ENCODE results near the gene SMIM3. TPM values are rescaled to one million over a fixed set of nuclear protein-coding genes. Genes with fewer than 3 reads are reported as not detected.

The SMIM3 gene
- total and polyA plus RNA-seq, 12 donors = 12.3 to 57.4 (median 27.6) TPM

DNA sequence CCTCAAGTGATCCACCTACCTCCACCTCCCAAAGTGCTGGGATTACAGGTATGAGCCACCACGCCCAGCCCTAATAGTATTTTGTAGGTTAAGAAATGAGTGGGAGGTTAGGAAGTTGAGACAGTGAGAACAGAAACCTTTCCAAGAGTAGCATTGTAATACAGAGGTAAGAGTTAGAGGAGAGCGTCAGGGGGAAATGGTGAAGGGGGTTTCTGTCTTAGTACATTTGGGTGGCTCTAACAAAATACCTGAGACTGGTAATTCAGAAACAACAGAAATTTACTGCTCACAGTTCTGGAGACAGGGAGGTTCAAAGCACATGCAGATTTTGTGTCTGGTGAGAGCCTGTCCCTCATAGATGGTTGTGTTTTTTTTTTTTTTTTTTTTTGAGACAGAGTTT is 18.8 kb downstream of the SMIM3 start:
- intact Hi-C loops (cut with DNase I) = no loop called here
- H3K36me3 ChIP-seq (replicated peaks in 1 of 2) = peaks cover 0 to 26% of the 10 kb centered on the region in 2 donors

DNA sequence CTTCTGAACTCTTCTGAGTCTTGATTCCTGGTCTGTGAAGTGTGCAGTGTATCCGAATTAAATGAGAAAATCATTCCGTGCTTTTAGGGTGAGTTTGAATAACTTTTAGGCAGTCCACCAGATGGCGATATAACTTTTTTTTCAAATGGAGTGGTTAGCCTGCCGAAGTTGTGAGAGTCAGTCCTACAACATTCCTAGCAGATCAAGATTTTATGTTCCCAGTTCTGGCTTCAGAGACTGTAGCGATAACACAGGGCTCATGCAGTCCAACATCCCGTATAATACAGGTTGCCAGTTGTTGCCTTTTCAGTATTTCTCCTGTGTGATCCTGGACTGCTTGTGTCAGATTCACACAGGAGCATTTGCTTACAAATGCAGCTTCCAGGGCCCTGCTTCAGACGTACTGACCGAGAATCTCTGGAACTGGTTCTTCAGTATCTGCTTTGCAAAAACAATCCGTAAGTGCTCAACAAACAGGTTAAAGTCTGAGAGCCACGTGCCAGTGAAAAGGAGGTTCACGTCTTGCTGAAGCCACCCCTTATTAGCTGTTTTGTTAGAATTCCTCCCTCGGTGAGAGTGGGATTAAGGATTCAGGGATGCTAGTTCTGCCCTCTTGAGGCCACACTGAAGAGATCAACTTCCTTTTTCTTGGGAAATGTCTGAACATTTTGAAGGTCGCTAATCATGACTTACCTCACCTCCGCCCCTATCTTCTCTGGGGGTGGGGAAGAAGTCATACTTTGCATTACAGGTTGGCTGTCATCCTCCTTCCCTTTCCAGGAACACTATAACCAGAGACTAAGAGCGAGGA is 22.8 kb downstream of the SMIM3 start:
- intact Hi-C loops (cut with DNase I) = loop anchor here in 1 of 2 donors (2.0 kb wide), 1 partner anchor 45 kb away; the partner anchor contains the start of gene IRGM
- peak overlapping the region in 4 of 5 donors; percentile 25 to 88 (median 54) for H3K27ac ChIP-seq

More for the DNA sequence above, 18.8 kb downstream of the SMIM3 start:
- Histone ChIP-seq H3K27me3 (no peaks in the 10 kb centered on the region), H3K4me3 (no peak overlapping the region), H3K27ac (no peak overlapping the region), H3K9me3 (replicated peaks in 1 of 3) (no peaks in the 10 kb centered on the region), H3K4me1 (replicated peaks in 1 of 2) (no peaks in the 10 kb centered on the region)
- no peak for TF ChIP-seq POLR2A (IDR thresholded peaks at IDR 0.05)
- TF ChIP-seq, protein P1, sequence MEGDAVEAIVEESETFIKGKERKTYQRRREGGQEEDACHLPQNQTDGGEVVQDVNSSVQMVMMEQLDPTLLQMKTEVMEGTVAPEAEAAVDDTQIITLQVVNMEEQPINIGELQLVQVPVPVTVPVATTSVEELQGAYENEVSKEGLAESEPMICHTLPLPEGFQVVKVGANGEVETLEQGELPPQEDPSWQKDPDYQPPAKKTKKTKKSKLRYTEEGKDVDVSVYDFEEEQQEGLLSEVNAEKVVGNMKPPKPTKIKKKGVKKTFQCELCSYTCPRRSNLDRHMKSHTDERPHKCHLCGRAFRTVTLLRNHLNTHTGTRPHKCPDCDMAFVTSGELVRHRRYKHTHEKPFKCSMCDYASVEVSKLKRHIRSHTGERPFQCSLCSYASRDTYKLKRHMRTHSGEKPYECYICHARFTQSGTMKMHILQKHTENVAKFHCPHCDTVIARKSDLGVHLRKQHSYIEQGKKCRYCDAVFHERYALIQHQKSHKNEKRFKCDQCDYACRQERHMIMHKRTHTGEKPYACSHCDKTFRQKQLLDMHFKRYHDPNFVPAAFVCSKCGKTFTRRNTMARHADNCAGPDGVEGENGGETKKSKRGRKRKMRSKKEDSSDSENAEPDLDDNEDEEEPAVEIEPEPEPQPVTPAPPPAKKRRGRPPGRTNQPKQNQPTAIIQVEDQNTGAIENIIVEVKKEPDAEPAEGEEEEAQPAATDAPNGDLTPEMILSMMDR (IDR thresholded peaks at IDR 0.05) = no peak
- no peak for DNase-seq
- WGBS, 4 donors = 92 to 99% (median 97%) methylated on average over 2 of the region's 2 CpGs

DNA sequence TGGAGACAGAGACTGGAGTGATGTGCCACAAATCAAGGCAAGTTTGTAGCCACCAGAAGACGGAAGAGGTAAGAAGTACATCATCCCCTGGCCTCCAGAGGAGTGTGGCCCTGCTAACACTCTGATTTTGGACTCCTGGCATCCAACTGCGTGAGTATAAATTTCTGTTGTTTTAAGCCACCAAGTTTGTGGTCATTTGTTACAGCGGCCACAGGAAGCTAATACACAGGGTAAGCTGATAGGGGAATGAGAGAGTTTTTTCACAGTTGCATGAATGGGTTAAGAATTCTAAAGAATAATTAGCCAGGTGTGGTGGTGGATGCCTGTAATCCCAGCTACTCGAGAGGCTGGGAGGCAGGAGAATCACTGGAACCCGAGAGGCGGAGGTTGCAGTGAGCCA is 25.8 kb downstream of the SMIM3 start:
- WGBS, 4 donors = 85 to 93% (median 92%) methylated on average over 6 of the region's 6 CpGs
- H3K9me3 ChIP-seq (replicated peaks in 1 of 3) = no peaks in the 10 kb centered on the region
- no peaks in the 10 kb centered on the region for H3K36me3 ChIP-seq (replicated peaks in 1 of 2)
- H3K27me3 ChIP-seq = no peaks in the 10 kb centered on the region
- TF ChIP-seq, protein P1 (IDR thresholded peaks at IDR 0.05) = no peak
- TF ChIP-seq POLR2A (IDR thresholded peaks at IDR 0.05) = no peak
- H3K4me3 ChIP-seq = no peak overlapping the region
- DNase-seq = no peak
- intact Hi-C loops (cut with DNase I) = no loop called here
- no peak overlapping the region for H3K27ac ChIP-seq
- H3K4me1 ChIP-seq (replicated peaks in 1 of 2) = no peaks in the 10 kb centered on the region

More for the DNA sequence above, 22.8 kb downstream of the SMIM3 start:
- TF ChIP-seq POLR2A (IDR thresholded peaks at IDR 0.05) = no peak
- TF ChIP-seq, protein P1 (IDR thresholded peaks at IDR 0.05) = peak; percentile 25 to 69 (median 56)
- Histone ChIP-seq H3K4me3 (peak overlapping the region in 1 of 4 donors; percentile 50), H3K4me1 (replicated peaks in 1 of 2) (no peaks in the 10 kb centered on the region), H3K27me3 (no peaks in the 10 kb centered on the region), H3K9me3 (replicated peaks in 1 of 3) (no peaks in the 10 kb centered on the region), H3K36me3 (replicated peaks in 1 of 2) (peaks cover 0 to 14% of the 10 kb centered on the region in 2 donors)
- WGBS, 4 donors = 3 to 7% (median 5%) methylated on average over 13 to 15 of the region's 15 CpGs
- DNase-seq = peak in 6 of 7 donors; percentile 25 to 59 (median 33)

DNA sequence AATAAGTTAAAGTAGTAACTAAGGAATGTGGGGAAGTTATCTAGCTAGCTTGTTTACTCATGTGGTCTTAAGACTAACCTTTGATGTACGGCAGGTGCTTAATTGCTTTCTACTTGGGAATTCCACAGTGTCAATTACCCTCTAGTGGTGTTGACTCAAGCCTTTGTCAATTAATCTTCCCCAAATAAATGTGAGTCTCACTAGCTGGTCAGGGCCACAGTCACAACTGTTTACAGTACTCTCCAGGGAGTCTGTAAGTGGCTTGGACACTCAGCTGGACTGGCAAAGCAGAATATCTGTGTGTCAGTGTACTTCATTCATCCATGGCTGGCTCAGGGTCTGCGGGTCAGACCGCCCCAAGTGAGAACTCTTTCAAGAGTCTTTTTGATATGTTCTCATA is 30.8 kb downstream of the SMIM3 start:
- Histone ChIP-seq H3K27ac (no peak overlapping the region), H3K4me1 (replicated peaks in 1 of 2) (no peaks in the 10 kb centered on the region), H3K36me3 (replicated peaks in 1 of 2) (no peaks in the 10 kb centered on the region), H3K9me3 (replicated peaks in 1 of 3) (no peaks in the 10 kb centered on the region), H3K4me3 (no peak overlapping the region), H3K27me3 (no peaks in the 10 kb centered on the region)
- TF ChIP-seq, protein P1 (IDR thresholded peaks at IDR 0.05) = no peak
- no peak for TF ChIP-seq POLR2A (IDR thresholded peaks at IDR 0.05)
- intact Hi-C loops (cut with DNase I) = no loop called here
- DNase-seq = no peak
- 82 to 93% (median 90%) methylated on average over 3 of the region's 3 CpGs for whole genome bisulfite sequencing, 4 donors

Data from adrenal gland (tissue), 12 donors.